Measurements from ENCODE around the gene RAB4A.

Gene RAB4A

GRCh38 chr1:229247871-229248270 is 23.0 kb upstream of the RAB4A start:
- DNase-seq, result no peak

GRCh38 chr1:229248821-229249817 is 21.8 kb upstream of the RAB4A start:
- DNase-seq, result no peak

GRCh38 chr1:229249854-229250644 is 20.9 kb upstream of the RAB4A start:
- DNase-seq, result no peak

- no peak for DNase-seq
These were observed 19.7 kb upstream of the RAB4A start for GRCh38 chr1:229251185-229251584.

GRCh38 chr1:229252228-229252984 is 18.5 kb upstream of the RAB4A start:
- no peak for DNase-seq

GRCh38 chr1:229253151-229253974 is 17.5 kb upstream of the RAB4A start:
- no peak for DNase-seq

- no peak for DNase-seq
These were observed 15.9 kb upstream of the RAB4A start for GRCh38 chr1:229254910-229255541.

GRCh38 chr1:229258031-229258756 is 12.7 kb upstream of the RAB4A start:
- DNase-seq, result no peak

- no peak for DNase-seq
These were observed 12.2 kb upstream of the RAB4A start for GRCh38 chr1:229258757-229259060.

GRCh38 chr1:229260297-229260696 is 10.6 kb upstream of the RAB4A start:
- DNase-seq, result no peak

- no peak for DNase-seq
These were observed 8.7 kb upstream of the RAB4A start for GRCh38 chr1:229262239-229262638.

GRCh38 chr1:229263254-229263653 is 7.7 kb upstream of the RAB4A start:
- DNase-seq, result no peak

- no peak for DNase-seq
These were observed 6.8 kb upstream of the RAB4A start for GRCh38 chr1:229264068-229264467.

GRCh38 chr1:229264487-229264886 is 6.4 kb upstream of the RAB4A start:
- no peak for DNase-seq

GRCh38 chr1:229266274-229266673 is 4.6 kb upstream of the RAB4A start:
- DNase-seq, result no peak

- no peak for DNase-seq
These were observed 3.9 kb upstream of the RAB4A start for GRCh38 chr1:229266832-229267500.

- no peak for DNase-seq
These were observed 2.4 kb upstream of the RAB4A start for GRCh38 chr1:229268505-229268904.

GRCh38 chr1:229271448-229272159 is 693 bp downstream of the RAB4A start:
- no peak for DNase-seq

Measured in cortex of kidney (tissue), 1 donor.